RWPE1 (cell line): ENCODE results near the gene ZNF592.

Experiments used
- CTCF ChIA-PET: fragments of 350-600 bp; sonication (Branson Sonifier 250); formaldehyde crosslinking; extraction: SDS; loops from one replicate; lab custom pipeline; 2021; lab: Yijun Ruan, JAX
- POLR2A ChIA-PET: fragments of 400-600 bp; formaldehyde crosslinking; extraction: SDS; loops from one replicate; lab custom pipeline; 2020; ENCODE audit warnings: antibody characterized with exemption; ENCODE audit not compliant: low non-redundant PET; lab: Yijun Ruan, JAX
- DNase-seq: peaks from one replicate; pipeline ENCODE4 v3.0.0; 2012; ENCODE audit warnings: low spot score
- H3K27ac ChIP-seq: fragments of 450-650 bp; 2 replicates; pipeline ENCODE4 v1.5.1; 2017
- CTCF ChIP-seq: fragments of 450-650 bp; conservative IDR thresholded peaks from 2 replicates; pipeline ENCODE4 v1.5.1; 2017; ENCODE audit warnings: low read depth, mild to moderate bottlenecking

Gene ZNF592

GRCh38 chr15:84764989-84765388, 16.6 kb downstream of the ZNF592 start:
- TF ChIP-seq CTCF: no peak
- ChIA-PET CTCF (interaction anchor here (0.6 to 0.7 kb wide), 3 partner anchors 16 to 163 kb away, joined by 3 to 4 read pairs (median 3); no protein-coding TSS in a partner anchor), POLR2A (no interaction called here)
- no peak overlapping the region for H3K27ac ChIP-seq
- DNase-seq: no peak

- POLR2A ChIA-PET: no interaction called here
- H3K27ac ChIP-seq: no peak overlapping the region
- no peak for DNase-seq
- TF ChIP-seq CTCF: no peak
- CTCF ChIA-PET: no interaction called here
These were observed 17.3 kb downstream of the ZNF592 start for GRCh38 chr15:84765675-84766074.

- no peak for TF ChIP-seq CTCF
- ChIA-PET POLR2A (interaction anchor here (0.5 to 0.6 kb wide), 3 partner anchors 11 to 87 kb away, joined by 4 to 5 read pairs (median 4); no protein-coding TSS in a partner anchor), CTCF (no interaction called here)
- H3K27ac ChIP-seq: no peak overlapping the region
- no peak for DNase-seq
These were observed 18.2 kb downstream of the ZNF592 start for GRCh38 chr15:84766461-84767035.

GRCh38 chr15:84772031-84772430, 23.6 kb downstream of the ZNF592 start:
- CTCF ChIA-PET: no interaction called here
- H3K27ac ChIP-seq: no peak overlapping the region
- POLR2A ChIA-PET: no interaction called here
- TF ChIP-seq CTCF: no peak
- DNase-seq: no peak

GRCh38 chr15:84772467-84772866, 24.1 kb downstream of the ZNF592 start:
- TF ChIP-seq CTCF: no peak
- no peak for DNase-seq

GRCh38 chr15:84773716-84774115, 25.3 kb downstream of the ZNF592 start:
- no peak for TF ChIP-seq CTCF
- ChIA-PET POLR2A (no interaction called here), CTCF (interaction anchor here (0.6 kb wide), 2 partner anchors 10 to 25 kb away, joined by 3 to 4 read pairs; no protein-coding TSS in a partner anchor)
- no peak for DNase-seq
- no peak overlapping the region for H3K27ac ChIP-seq

More at GRCh38 chr15:84772467-84772866, 24.1 kb downstream of the ZNF592 start:
- ChIA-PET CTCF (no interaction called here), POLR2A (no interaction called here)
- H3K27ac ChIP-seq: no peak overlapping the region
